IPS-20b (cell line): ENCODE data around the gene RPS8.
"Not testable (repeated sequence)": the region's sequence is repeated elsewhere in the genome, so short reads cannot be mapped to it uniquely, and the experiment has no call there.

Experiments used
- H3K27ac ChIP-seq: one replicate; pipeline ENCODE4 v1.5.1; 2013; ENCODE audit warnings: low read length
- H3K27me3 ChIP-seq: 2 replicates; pipeline ENCODE4 v1.6.1; 2013; ENCODE audit warnings: mild to moderate bottlenecking, low read length, inconsistent platforms; ENCODE audit not compliant: insufficient read depth
- H3K36me3 ChIP-seq: 2 replicates; pipeline ENCODE4 v1.6.1; 2013; ENCODE audit warnings: low read depth, mild to moderate bottlenecking, inconsistent platforms, low read length, moderate library complexity; ENCODE audit not compliant: insufficient read depth
- H3K4me1 ChIP-seq: 2 replicates; pipeline ENCODE4 v1.6.1; 2013; ENCODE audit warnings: mild to moderate bottlenecking, control low read depth, inconsistent platforms, low read length, moderate library complexity; ENCODE audit not compliant: insufficient read depth
- H3K4me3 ChIP-seq: 2 replicates; pipeline ENCODE4 v1.5.1; 2013; ENCODE audit warnings: mild to moderate bottlenecking, low read length, inconsistent platforms
- H3K9ac ChIP-seq: 2 replicates; pipeline ENCODE4 v1.6.1; 2013; ENCODE audit warnings: low read depth, mild to moderate bottlenecking, inconsistent platforms, low read length, moderate library complexity
- H3K9me3 ChIP-seq: 2 replicates; pipeline ENCODE4 v1.6.1; 2013; ENCODE audit warnings: mild to moderate bottlenecking, low read depth, low read length, inconsistent platforms; ENCODE audit not compliant: insufficient read depth

Gene RPS8

DNA sequence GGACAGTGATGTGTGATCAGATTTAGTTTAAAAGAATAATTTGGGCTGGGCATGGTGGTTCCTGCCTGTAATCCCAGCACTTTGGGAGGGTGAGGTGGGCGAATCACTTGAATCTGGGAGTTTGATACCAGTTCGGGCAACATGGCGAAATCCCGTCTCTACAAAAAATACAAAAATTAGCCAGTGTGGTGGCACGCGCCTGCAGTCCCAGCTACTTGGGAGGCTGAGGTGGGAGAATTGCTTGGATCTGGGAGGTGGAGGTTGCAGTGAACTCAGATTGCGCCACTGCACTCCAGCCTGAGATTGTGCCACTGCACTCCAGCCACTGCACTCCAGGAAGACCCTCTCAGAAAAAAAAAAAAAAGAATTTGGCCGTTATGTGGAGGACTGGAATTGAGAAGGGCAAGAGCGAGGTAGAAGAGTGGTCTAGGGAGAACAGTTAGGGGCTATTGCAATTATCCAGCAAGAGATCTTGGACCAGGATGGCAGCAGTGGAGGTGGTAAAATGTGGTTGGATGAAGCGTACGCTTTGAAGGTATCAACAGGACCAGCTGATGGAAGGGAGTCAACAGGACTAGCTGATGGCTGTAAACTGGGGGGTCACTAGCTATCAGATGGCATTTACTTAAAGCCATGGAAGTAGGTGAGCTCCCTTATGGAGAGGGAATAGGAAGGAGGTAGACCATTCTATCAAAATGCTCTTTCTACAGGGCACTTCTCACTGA lies 42.6 kb downstream of the RPS8 start:
- Histone ChIP-seq H3K4me3 (no peak overlapping the region), H3K4me1 (no peaks in the 10 kb centered on the region), H3K36me3 (no peaks in the 10 kb centered on the region), H3K27me3 (no peaks in the 10 kb centered on the region), H3K9me3 (no peaks in the 10 kb centered on the region), H3K27ac (no peak overlapping the region), H3K9ac (no peak overlapping the region)

DNA sequence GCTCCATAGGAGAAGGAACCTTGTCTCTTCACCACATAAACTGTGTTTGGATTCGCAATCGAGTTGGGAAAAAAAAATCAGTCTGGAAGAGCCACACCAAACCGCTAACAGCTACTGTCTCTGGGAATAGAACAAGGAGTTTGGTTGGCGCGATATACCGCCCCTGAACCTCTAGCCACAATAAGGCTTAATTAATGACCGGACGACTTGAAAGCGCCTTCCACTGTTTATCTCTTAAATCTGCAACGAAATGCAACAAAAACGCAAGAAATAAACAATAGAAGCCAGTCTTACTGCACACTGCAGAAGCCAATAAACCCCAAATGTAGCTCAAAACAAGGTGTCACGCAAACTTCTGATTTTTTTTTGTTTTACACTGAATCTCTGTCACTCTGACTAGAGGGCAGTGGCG lies 43.9 kb downstream of the RPS8 start:
- Histone ChIP-seq H3K36me3 (no peaks in the 10 kb centered on the region), H3K27me3 (no peaks in the 10 kb centered on the region), H3K4me1 (no peaks in the 10 kb centered on the region), H3K9me3 (no peaks in the 10 kb centered on the region), H3K27ac (no peak overlapping the region), H3K9ac (peak overlapping the region; percentile 5; the same call in 1 of the 2 replicates), H3K4me3 (peak overlapping the region; percentile 50)

GRCh38 chr1:44819608-44820327 lies 44.4 kb downstream of the RPS8 start:
- Histone ChIP-seq H3K27me3 (no peaks in the 10 kb centered on the region), H3K9ac (peak overlapping the region; percentile 89), H3K4me3 (peak overlapping the region; percentile 70), H3K36me3 (no peaks in the 10 kb centered on the region), H3K4me1 (no peaks in the 10 kb centered on the region), H3K27ac (peak overlapping the region; percentile 84), H3K9me3 (no peaks in the 10 kb centered on the region)

GRCh38 chr1:44820328-44821239 lies 45.2 kb downstream of the RPS8 start:
- H3K4me1 ChIP-seq = no peaks in the 10 kb centered on the region
- peak overlapping the region; percentile 89 for H3K9ac ChIP-seq
- no peaks in the 10 kb centered on the region for H3K27me3 ChIP-seq
- H3K9me3 ChIP-seq = no peaks in the 10 kb centered on the region
- peak overlapping the region; percentile 84 for H3K27ac ChIP-seq
- H3K36me3 ChIP-seq = no peaks in the 10 kb centered on the region
- H3K4me3 ChIP-seq = peak overlapping the region; percentile 70

DNA sequence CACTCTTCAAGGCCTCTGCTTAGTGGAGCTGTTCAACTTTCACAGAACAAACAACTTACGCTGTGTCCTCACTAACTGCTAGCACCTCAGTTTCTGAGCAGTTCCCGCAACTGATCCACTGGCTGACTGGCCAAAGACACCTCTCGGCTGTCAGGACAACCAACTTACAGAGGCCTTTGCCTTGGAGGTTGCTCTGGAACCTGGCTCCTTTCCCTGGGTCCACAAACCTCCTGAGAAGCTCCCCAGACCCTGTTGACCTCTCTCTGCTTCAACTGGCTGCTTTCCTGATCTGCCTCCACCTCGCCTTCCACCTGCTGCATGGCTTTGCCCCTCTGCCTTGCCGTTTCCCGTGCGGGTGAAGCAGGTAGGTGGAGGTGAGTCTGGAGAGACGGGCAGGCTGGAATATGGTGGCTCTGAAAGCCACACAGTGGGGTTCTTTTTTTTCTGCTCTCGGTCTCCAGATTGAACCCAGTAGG lies 45.9 kb downstream of the RPS8 start:
- H3K27ac ChIP-seq = no peak overlapping the region
- H3K4me1 ChIP-seq = no peaks in the 10 kb centered on the region
- H3K27me3 ChIP-seq = no peaks in the 10 kb centered on the region
- H3K4me3 ChIP-seq = no peak overlapping the region
- H3K36me3 ChIP-seq = no peaks in the 10 kb centered on the region
- H3K9me3 ChIP-seq = no peaks in the 10 kb centered on the region
- H3K9ac ChIP-seq = no peak overlapping the region

DNA sequence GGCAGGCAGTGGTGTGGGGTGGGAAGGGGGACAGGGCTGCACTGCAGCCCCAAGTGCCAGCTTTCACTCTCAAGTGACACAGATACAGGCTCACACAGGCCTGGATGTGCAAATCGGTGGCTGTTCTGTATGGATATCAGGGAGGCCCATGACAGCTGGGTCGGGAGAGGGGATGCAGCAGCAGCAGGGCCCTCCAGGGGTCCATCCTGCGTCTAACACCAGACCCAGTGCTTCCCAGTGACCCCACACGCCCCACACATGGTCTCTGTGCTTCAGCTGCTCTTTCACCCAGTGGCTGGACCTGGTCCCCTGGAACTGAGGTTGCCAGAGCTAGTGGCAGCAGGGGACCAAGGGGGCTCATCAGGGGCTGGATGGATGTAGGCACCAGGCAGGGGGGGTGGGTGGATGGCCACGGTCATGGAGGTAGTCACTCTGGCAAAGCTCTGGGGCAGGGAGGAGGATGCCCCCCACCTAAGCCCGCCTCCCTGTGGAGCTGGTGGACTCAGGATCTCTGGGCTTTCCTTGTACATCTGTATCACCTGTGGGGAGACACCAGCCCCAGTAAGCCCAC lies 46.9 kb downstream of the RPS8 start:
- Histone ChIP-seq H3K36me3 (no peaks in the 10 kb centered on the region), H3K27ac (no peak overlapping the region), H3K4me3 (no peak overlapping the region), H3K27me3 (no peaks in the 10 kb centered on the region), H3K4me1 (no peaks in the 10 kb centered on the region), H3K9ac (no peak overlapping the region), H3K9me3 (no peaks in the 10 kb centered on the region)

DNA sequence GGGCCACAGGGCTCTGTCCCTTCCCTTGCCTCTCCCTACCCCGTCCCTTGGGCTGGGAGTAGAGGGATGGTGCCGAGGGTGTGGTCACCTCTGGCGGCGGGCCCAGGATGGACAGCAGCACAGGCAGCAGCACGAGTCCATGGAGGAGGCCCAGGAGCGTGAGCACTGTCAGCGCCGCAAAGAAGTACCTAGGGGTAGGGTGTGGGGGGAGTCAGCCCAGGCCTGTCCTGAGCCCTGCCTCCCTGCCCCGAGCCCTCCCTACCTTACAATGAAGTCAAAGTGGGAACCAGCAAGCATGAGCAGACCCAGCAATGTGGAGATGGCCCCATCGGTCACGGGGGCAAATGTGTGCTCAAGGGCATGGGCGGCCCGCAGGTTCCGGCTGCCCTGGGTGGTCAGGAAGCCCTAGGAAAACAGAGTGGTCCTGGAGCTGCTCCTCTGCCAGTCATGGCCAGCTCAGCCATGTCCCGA lies 47.7 kb downstream of the RPS8 start:
- H3K9ac ChIP-seq = no peak overlapping the region
- H3K4me3 ChIP-seq = no peak overlapping the region
- H3K9me3 ChIP-seq = no peaks in the 10 kb centered on the region
- H3K27me3 ChIP-seq = no peaks in the 10 kb centered on the region
- no peak overlapping the region for H3K27ac ChIP-seq
- no peaks in the 10 kb centered on the region for H3K4me1 ChIP-seq
- H3K36me3 ChIP-seq = no peaks in the 10 kb centered on the region

GRCh38 chr1:44824392-44824791 lies 49.1 kb downstream of the RPS8 start:
- H3K9ac ChIP-seq, H3K36me3 ChIP-seq, H3K27me3 ChIP-seq, H3K4me1 ChIP-seq, H3K27ac ChIP-seq, H3K4me3 ChIP-seq, H3K9me3 ChIP-seq: not testable (repeated sequence)

GRCh38 chr1:44826375-44827196 lies 51.2 kb downstream of the RPS8 start:
- no peaks in the 10 kb centered on the region for H3K27me3 ChIP-seq
- no peaks in the 10 kb centered on the region for H3K9me3 ChIP-seq
- no peak overlapping the region for H3K27ac ChIP-seq
- no peaks in the 10 kb centered on the region for H3K4me1 ChIP-seq
- H3K36me3 ChIP-seq = no peaks in the 10 kb centered on the region
- no peak overlapping the region for H3K9ac ChIP-seq
- no peak overlapping the region for H3K4me3 ChIP-seq

GRCh38 chr1:44827197-44828002 lies 52.1 kb downstream of the RPS8 start:
- H3K36me3 ChIP-seq = no peaks in the 10 kb centered on the region
- no peaks in the 10 kb centered on the region for H3K27me3 ChIP-seq
- H3K4me3 ChIP-seq = no peak overlapping the region
- no peak overlapping the region for H3K9ac ChIP-seq
- H3K4me1 ChIP-seq = no peaks in the 10 kb centered on the region
- H3K9me3 ChIP-seq = no peaks in the 10 kb centered on the region
- H3K27ac ChIP-seq = no peak overlapping the region
